Liver (tissue), 9 donors: Measurements from ENCODE around the gene IL4. TPM values are rescaled to one million over a fixed set of nuclear protein-coding genes. Genes with fewer than 3 reads are reported as not detected.

Source experiments
- DNase-seq: peaks from one replicate; pipeline ENCODE4 v3.0.0-alpha.2; 2017; ENCODE audit warnings: low spot score
- H3K27ac ChIP-seq, 2 donors: one replicate each; pipeline ENCODE4 v1.7.0; 2013; ENCODE audit warnings: inconsistent platforms in 2 of 2, low read length in 2 of 2, control low read depth in 1 of 2, low read depth in 1 of 2, mild to moderate bottlenecking in 1 of 2
- H3K27me3 ChIP-seq, 4 donors: one replicate each; pipeline versions ENCODE4 v1.6.1 to v1.7.0; 2013; ENCODE audit warnings: low read length in 3 of 4, inconsistent platforms in 1 of 4, mild to moderate bottlenecking in 1 of 4, moderate library complexity in 1 of 4; ENCODE audit not compliant: control insufficient read depth in 4 of 4, insufficient read depth in 4 of 4
- H3K36me3 ChIP-seq, 4 donors: one replicate each; pipeline versions ENCODE4 v1.6.1 to v1.7.0; 2013; ENCODE audit warnings: low read length in 3 of 4, mild to moderate bottlenecking in 3 of 4, low read depth in 1 of 4, moderate library complexity in 1 of 4; ENCODE audit not compliant: control insufficient read depth in 4 of 4, insufficient read depth in 3 of 4
- H3K4me1 ChIP-seq, 4 donors: one replicate each; pipeline versions ENCODE4 v1.6.1 to v1.7.0; 2013; ENCODE audit warnings: low read length in 3 of 4, mild to moderate bottlenecking in 3 of 4, moderate library complexity in 1 of 4; ENCODE audit not compliant: control insufficient read depth in 4 of 4, insufficient read depth in 4 of 4
- H3K4me3 ChIP-seq, 3 donors: one replicate each; pipeline versions ENCODE4 v1.6.1 to v1.7.0; 2013; ENCODE audit warnings: low read length in 3 of 3, control low read depth in 1 of 3, low read depth in 1 of 3, mild to moderate bottlenecking in 1 of 3
- H3K9ac ChIP-seq, 2 donors: one replicate each; pipeline ENCODE4 v1.7.0; 2013; ENCODE audit warnings: low read length in 2 of 2, mild to moderate bottlenecking in 2 of 2, moderate library complexity in 2 of 2, control low read depth in 1 of 2, low read depth in 1 of 2
- H3K9me3 ChIP-seq, 4 donors: one replicate each; pipeline versions ENCODE4 v1.6.1 to v1.7.0; 2013; ENCODE audit warnings: low read length in 3 of 4; ENCODE audit not compliant: control insufficient read depth in 4 of 4
- EGR1 ChIP-seq, 2 donors: IDR thresholded peaks; 2 replicates each; pipeline ENCODE4 v1.6.1; 2016 to 2018; ENCODE audit warnings: antibody characterized with exemption in 2 of 2, low read depth in 2 of 2
- FOXA1 ChIP-seq: IDR thresholded peaks from 2 replicates; pipeline ENCODE4 v1.6.1; 2016; ENCODE audit warnings: antibody characterized with exemption
- FOXA2 ChIP-seq: IDR thresholded peaks from 2 replicates; pipeline ENCODE4 v1.6.1; 2016; ENCODE audit warnings: antibody characterized with exemption
- GABPA ChIP-seq, 2 donors: IDR thresholded peaks in 1 of 2; conservative IDR thresholded peaks in 1 of 2; 2 replicates each; pipeline ENCODE4 v1.6.1; 2016; ENCODE audit warnings: antibody characterized with exemption in 2 of 2, mild to moderate bottlenecking in 1 of 2, moderate library complexity in 1 of 2
- HNF4A ChIP-seq, 2 donors: conservative IDR thresholded peaks; 2 replicates each; pipeline ENCODE4 v1.6.1; 2016; ENCODE audit warnings: antibody characterized with exemption in 2 of 2, mild to moderate bottlenecking in 2 of 2
- HNF4G ChIP-seq: IDR thresholded peaks from 2 replicates; pipeline ENCODE4 v1.6.1; 2016; ENCODE audit warnings: antibody characterized with exemption
- JUND ChIP-seq, 2 donors: IDR thresholded peaks; 2 replicates each; pipeline ENCODE4 v1.6.1; 2016; ENCODE audit warnings: antibody characterized with exemption in 2 of 2
- MAX ChIP-seq: IDR thresholded peaks from 2 replicates; pipeline ENCODE4 v1.6.1; 2016; ENCODE audit warnings: antibody characterized with exemption
- NR2F2 ChIP-seq: IDR thresholded peaks from 2 replicates; pipeline ENCODE4 v1.6.1; 2016; ENCODE audit warnings: antibody characterized with exemption
- RAD21 ChIP-seq, 2 donors: IDR thresholded peaks; 2 replicates each; pipeline ENCODE4 v1.6.1; 2016; ENCODE audit warnings: antibody characterized with exemption in 2 of 2, mild to moderate bottlenecking in 2 of 2
- RXRA ChIP-seq, 2 donors: IDR thresholded peaks; 2 replicates each; pipeline ENCODE4 v1.6.1; 2017 to 2018; ENCODE audit warnings: antibody characterized with exemption in 2 of 2, mild to moderate bottlenecking in 1 of 2
- SP1 ChIP-seq: IDR thresholded peaks from 2 replicates; pipeline ENCODE4 v1.6.1; 2018; ENCODE audit warnings: antibody characterized with exemption, mild to moderate bottlenecking
- TAF1 ChIP-seq: conservative IDR thresholded peaks from 2 replicates; pipeline ENCODE4 v1.6.1; 2016; ENCODE audit warnings: antibody characterized with exemption, mild to moderate bottlenecking
- YY1 ChIP-seq: IDR thresholded peaks from 2 replicates; pipeline ENCODE4 v1.6.1; 2016; ENCODE audit warnings: antibody characterized with exemption, mild to moderate bottlenecking
- WGBS: extraction: QIAGEN DNeasy Blood & Tissue Kit; methylation state at CpG from one replicate; pipeline ENCODE4 v1.1.7; 2013; 5-methylcytosine and 5-hydroxymethylcytosine counted together
- polyA plus RNA-seq, 2 donors: library from polyadenylated mRNA; stranded (reverse) in 1 of 2; unstranded in 1 of 2; fragments of 200-250 nt in 1 of 2; fragments of >200 nt in 1 of 2; fragmentation: Nextera tagmentation in 1 of 2; extraction: Ambion mirVana in 1 of 2; gene quantifications; one replicate each; pipeline versions ENCODE4 v1.2.1 to v1.2.3, GENCODE V29; 2013 to 2015
- total RNA-seq, 2 donors: library from RNA; depleted of rRNA; stranded (reverse); fragments of >200 nt; gene quantifications; one replicate each; pipeline ENCODE4 v1.2.3, GENCODE V29; 2014
- TF ChIP-seq, protein P1 (sequence below): IDR thresholded peaks from 2 replicates; pipeline ENCODE4 v1.6.1; 2016; ENCODE audit warnings: antibody characterized with exemption
- TF ChIP-seq, protein P2 (sequence below): IDR thresholded peaks from 2 replicates; pipeline ENCODE4 v1.6.1; 2016; ENCODE audit warnings: antibody characterized with exemption, mild to moderate bottlenecking
- TF ChIP-seq, protein P3 (sequence below): fragments of 150-350 bp; IDR thresholded peaks from 2 replicates; pipeline ENCODE4 v1.5.1; 2017; ENCODE audit warnings: improper control_type of control experiment, low read depth, low read length; ENCODE audit not compliant: missing input control
- donor health status: healthy.
- donor health status: healthy.
- donor health status: healthy.
- donor health status: healthy.
- donor health status: healthy.

IL4 gene
- total and polyA plus RNA-seq, 4 donors: not detected

DNA sequence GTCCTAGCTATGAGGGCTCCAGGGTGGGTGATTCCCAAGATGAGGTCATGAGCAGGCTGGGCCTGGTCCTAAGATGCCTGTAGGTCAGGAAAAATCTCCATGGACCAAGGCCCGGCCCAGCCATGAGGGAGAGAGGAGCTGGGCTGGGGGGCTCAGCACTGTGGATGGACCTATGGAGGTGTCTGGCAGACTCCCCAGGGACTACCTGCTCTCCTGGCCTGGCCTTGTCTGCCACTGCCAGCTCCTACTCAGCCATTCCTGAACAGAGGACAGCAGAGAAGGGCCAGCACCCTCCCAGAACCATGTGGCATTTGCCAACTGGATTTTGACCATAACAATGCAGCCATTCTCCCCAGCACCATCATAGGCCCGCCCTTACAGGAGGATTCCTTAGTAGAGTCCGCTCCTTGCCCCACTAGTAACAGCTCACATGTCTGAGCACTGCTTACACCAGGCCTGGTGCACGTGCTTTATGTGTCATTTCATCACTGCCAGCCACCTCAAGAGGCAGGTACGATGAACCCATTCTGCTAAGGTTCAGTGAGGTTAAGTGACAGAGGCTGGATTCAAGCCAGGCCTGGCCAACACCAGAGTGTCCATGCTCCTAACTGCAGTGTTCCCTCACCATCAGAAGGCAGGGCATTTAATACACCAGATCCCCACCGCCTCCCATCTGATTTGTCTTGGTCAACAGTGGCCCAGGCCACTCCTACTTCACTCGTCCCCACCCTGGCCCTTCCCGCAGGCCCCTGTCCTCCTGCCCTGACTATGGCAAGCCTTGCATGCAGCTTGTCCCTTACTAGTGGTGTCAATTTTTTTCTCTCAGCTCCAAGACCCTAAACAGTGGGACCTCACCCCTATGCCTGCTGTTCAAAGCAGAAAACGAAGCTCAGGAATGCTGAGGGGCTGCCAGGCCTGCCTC lies 15.1 kb upstream of the IL4 start:
- Histone ChIP-seq H3K4me3 (no peak overlapping the region), H3K27ac (no peak overlapping the region), H3K4me1 (peaks cover 0 to 12% (median 6%) of the 10 kb centered on the region in 4 donors), H3K9ac (no peak overlapping the region), H3K27me3 (peaks cover 0 to 6% (median 2%) of the 10 kb centered on the region in 4 donors), H3K9me3 (no peaks in the 10 kb centered on the region), H3K36me3 (no peaks in the 10 kb centered on the region)
- peak; percentile 31 for DNase-seq
- TF ChIP-seq JUND (IDR thresholded peaks at IDR 0.05) (no peak), MAX (no peak), RXRA (IDR thresholded peaks at IDR 0.05) (no peak), FOXA1 (no peak), YY1 (no peak), GABPA (IDR thresholded peaks at IDR 0.05 in 1 of 2, conservative IDR thresholded peaks at IDR 0.05 in 1 of 2) (no peak)
- TF ChIP-seq, protein P1, sequence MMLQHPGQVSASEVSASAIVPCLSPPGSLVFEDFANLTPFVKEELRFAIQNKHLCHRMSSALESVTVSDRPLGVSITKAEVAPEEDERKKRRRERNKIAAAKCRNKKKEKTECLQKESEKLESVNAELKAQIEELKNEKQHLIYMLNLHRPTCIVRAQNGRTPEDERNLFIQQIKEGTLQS: no peak
- TF ChIP-seq, protein P2, sequence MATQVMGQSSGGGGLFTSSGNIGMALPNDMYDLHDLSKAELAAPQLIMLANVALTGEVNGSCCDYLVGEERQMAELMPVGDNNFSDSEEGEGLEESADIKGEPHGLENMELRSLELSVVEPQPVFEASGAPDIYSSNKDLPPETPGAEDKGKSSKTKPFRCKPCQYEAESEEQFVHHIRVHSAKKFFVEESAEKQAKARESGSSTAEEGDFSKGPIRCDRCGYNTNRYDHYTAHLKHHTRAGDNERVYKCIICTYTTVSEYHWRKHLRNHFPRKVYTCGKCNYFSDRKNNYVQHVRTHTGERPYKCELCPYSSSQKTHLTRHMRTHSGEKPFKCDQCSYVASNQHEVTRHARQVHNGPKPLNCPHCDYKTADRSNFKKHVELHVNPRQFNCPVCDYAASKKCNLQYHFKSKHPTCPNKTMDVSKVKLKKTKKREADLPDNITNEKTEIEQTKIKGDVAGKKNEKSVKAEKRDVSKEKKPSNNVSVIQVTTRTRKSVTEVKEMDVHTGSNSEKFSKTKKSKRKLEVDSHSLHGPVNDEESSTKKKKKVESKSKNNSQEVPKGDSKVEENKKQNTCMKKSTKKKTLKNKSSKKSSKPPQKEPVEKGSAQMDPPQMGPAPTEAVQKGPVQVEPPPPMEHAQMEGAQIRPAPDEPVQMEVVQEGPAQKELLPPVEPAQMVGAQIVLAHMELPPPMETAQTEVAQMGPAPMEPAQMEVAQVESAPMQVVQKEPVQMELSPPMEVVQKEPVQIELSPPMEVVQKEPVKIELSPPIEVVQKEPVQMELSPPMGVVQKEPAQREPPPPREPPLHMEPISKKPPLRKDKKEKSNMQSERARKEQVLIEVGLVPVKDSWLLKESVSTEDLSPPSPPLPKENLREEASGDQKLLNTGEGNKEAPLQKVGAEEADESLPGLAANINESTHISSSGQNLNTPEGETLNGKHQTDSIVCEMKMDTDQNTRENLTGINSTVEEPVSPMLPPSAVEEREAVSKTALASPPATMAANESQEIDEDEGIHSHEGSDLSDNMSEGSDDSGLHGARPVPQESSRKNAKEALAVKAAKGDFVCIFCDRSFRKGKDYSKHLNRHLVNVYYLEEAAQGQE: no peak
- WGBS: 88% methylated on average over 9 of the region's 9 CpGs

DNA sequence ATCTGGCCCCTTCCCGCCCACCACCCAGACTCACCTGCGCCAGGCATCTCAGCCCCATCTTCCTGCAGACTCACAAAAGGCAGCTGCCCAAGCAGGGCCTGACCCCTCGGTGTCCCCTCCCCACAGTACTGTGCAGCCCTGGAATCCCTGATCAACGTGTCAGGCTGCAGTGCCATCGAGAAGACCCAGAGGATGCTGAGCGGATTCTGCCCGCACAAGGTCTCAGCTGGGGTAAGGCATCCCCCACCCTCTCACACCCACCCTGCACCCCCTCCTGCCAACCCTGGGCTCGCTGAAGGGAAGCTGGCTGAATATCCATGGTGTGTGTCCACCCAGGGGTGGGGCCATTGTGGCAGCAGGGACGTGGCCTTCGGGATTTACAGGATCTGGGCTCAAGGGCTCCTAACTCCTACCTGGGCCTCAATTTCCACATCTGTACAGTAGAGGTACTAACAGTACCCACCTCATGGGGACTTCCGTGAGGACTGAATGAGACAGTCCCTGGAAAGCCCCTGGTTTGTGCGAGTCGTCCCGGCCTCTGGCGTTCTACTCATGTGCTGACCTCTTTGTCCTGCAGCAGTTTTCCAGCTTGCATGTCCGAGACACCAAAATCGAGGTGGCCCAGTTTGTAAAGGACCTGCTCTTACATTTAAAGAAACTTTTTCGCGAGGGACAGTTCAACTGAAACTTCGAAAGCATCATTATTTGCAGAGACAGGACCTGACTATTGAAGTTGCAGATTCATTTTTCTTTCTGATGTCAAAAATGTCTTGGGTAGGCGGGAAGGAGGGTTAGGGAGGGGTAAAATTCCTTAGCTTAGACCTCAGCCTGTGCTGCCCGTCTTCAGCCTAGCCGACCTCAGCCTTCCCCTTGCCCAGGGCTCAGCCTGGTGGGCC lies 13.9 kb upstream of the IL4 start:
- Histone ChIP-seq H3K9ac (no peak overlapping the region), H3K27ac (no peak overlapping the region), H3K36me3 (no peaks in the 10 kb centered on the region), H3K4me3 (no peak overlapping the region), H3K9me3 (no peaks in the 10 kb centered on the region), H3K27me3 (peaks cover 0 to 6% (median 2%) of the 10 kb centered on the region in 4 donors), H3K4me1 (peaks cover 0 to 12% (median 6%) of the 10 kb centered on the region in 4 donors)
- WGBS: 95% methylated on average over 23 of the region's 23 CpGs
- DNase-seq: no peak
- no peak for TF ChIP-seq RAD21 (IDR thresholded peaks at IDR 0.05)
- TF ChIP-seq RXRA (IDR thresholded peaks at IDR 0.05): no peak
- TF ChIP-seq, protein P3, sequence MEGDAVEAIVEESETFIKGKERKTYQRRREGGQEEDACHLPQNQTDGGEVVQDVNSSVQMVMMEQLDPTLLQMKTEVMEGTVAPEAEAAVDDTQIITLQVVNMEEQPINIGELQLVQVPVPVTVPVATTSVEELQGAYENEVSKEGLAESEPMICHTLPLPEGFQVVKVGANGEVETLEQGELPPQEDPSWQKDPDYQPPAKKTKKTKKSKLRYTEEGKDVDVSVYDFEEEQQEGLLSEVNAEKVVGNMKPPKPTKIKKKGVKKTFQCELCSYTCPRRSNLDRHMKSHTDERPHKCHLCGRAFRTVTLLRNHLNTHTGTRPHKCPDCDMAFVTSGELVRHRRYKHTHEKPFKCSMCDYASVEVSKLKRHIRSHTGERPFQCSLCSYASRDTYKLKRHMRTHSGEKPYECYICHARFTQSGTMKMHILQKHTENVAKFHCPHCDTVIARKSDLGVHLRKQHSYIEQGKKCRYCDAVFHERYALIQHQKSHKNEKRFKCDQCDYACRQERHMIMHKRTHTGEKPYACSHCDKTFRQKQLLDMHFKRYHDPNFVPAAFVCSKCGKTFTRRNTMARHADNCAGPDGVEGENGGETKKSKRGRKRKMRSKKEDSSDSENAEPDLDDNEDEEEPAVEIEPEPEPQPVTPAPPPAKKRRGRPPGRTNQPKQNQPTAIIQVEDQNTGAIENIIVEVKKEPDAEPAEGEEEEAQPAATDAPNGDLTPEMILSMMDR: no peak
- TF ChIP-seq, protein P2: no peak
- TF ChIP-seq TAF1: no peak
- TF ChIP-seq HNF4G: no peak
- no peak for TF ChIP-seq EGR1 (IDR thresholded peaks at IDR 0.05; ENCODE audit: low read depth in 2 of 2)
- TF ChIP-seq JUND (IDR thresholded peaks at IDR 0.05): no peak
- TF ChIP-seq, protein P1: no peak
- TF ChIP-seq YY1: no peak
- TF ChIP-seq MAX: no peak
- TF ChIP-seq SP1: no peak
- TF ChIP-seq GABPA (IDR thresholded peaks at IDR 0.05 in 1 of 2, conservative IDR thresholded peaks at IDR 0.05 in 1 of 2): no peak
- TF ChIP-seq FOXA2: no peak
- no peak for TF ChIP-seq FOXA1
- no peak for TF ChIP-seq HNF4A (conservative IDR thresholded peaks at IDR 0.05)
- no peak for TF ChIP-seq NR2F2
